Subcutaneous adipose tissue (tissue), 4 donors: ENCODE results near the gene HPSE. TPM values are rescaled to one million over a fixed set of nuclear protein-coding genes. Genes with fewer than 3 reads are reported as not detected.

Experiments
- total RNA-seq, 4 donors: library from RNA; depleted of rRNA; stranded (reverse); fragments of >200 nt; gene quantifications; one replicate each; pipeline ENCODE4 v1.1.0, GENCODE V29; 2016
- TF ChIP-seq, protein P1 (sequence below): fragments of 450-650 bp; IDR thresholded peaks from one replicate; pipeline ENCODE4 v1.5.1; 2016; ENCODE audit warnings: low read depth, mild to moderate bottlenecking, control low read depth, antibody characterized with exemption, moderate library complexity

Gene HPSE
- total RNA-seq, 4 donors from 2014 or later: 0.75 to 5.4 (median 2.6) TPM

DNA sequence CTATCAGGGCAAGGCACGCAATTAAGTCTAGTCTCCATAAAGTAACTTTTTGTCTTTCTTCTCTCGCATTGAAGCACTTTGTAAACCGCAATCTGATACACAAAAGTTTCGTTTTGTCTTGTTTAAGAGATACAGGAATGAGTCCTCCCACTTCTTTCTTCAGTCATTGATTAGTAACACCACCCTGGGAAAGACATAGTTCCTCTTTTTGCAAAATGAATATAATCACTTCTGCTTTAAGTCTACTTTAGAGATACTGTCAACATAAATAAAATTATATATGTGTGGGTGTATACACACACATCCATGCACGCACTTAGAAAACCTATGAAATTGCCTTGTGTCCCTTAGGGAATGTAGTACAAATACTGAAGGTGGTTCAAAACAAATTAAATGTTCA lies 61.7 kb downstream of the HPSE start:
- TF ChIP-seq, protein P1, sequence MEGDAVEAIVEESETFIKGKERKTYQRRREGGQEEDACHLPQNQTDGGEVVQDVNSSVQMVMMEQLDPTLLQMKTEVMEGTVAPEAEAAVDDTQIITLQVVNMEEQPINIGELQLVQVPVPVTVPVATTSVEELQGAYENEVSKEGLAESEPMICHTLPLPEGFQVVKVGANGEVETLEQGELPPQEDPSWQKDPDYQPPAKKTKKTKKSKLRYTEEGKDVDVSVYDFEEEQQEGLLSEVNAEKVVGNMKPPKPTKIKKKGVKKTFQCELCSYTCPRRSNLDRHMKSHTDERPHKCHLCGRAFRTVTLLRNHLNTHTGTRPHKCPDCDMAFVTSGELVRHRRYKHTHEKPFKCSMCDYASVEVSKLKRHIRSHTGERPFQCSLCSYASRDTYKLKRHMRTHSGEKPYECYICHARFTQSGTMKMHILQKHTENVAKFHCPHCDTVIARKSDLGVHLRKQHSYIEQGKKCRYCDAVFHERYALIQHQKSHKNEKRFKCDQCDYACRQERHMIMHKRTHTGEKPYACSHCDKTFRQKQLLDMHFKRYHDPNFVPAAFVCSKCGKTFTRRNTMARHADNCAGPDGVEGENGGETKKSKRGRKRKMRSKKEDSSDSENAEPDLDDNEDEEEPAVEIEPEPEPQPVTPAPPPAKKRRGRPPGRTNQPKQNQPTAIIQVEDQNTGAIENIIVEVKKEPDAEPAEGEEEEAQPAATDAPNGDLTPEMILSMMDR: no peak

DNA sequence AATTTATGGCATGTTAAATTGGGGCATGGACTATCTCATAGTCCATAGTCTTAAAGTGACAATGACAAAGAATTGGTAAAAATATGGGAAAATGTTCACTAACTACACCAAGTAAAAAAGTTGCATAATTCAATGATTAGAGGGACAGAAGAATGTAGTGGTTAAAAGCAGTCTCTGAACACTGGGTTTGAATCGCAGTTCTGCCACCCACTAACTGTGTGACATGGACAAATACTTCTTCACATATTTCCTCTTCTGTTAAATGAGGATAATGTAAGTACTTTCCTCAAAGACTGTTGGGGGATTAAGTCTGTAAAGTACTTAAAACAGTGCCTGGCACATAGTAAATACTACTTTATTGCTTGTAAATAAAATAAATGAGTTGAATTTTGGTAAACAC lies 65.4 kb downstream of the HPSE start:
- TF ChIP-seq, protein P1: no peak

DNA sequence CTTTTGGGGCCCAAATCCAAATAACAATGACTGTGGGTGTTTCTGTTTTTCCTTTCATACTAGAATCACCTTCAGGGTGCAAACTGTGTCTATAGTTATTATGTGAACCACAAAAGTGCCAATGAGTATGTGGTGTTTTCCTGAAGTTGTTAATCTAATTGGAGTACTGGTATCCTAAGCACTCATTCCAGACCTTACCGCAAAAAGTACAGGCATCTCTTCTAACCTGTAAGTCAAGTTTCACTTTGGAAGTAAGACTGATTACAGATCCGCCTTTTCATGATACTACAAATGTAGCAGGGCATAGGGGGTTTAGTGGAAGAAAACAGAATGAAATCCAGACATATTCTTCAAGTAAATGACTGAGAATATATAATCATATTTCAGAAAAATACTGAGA lies 66.2 kb downstream of the HPSE start:
- TF ChIP-seq, protein P1: no peak

DNA sequence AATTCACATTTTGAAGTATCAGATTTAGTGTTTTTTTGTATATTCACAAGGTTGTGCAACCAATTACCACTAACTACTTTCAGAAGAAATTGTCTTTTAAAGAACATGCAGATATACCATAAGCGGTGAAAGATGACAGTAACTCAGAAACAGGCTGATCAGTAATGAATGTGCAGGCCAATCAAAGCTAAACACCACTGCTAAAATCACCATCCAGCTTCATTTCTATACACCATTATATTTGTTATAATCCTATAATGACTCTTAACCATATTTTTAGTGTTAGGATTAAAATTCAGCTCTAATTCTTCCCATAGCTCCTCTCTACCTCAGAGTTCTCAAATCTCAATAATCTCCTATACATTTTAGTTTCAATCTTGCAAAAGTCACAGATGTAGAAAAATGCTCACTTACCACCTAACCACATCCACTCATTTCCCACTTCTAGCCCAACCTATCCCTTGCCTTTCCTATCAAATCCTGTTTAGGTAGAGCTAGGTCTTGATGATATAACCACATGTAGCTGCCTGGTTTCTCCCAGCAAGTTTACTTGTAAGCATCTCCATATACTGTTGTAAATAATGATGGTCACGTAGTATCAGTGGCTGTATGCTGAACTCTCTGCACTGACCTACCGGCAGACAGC lies 66.7 kb downstream of the HPSE start:
- TF ChIP-seq, protein P1: no peak

DNA sequence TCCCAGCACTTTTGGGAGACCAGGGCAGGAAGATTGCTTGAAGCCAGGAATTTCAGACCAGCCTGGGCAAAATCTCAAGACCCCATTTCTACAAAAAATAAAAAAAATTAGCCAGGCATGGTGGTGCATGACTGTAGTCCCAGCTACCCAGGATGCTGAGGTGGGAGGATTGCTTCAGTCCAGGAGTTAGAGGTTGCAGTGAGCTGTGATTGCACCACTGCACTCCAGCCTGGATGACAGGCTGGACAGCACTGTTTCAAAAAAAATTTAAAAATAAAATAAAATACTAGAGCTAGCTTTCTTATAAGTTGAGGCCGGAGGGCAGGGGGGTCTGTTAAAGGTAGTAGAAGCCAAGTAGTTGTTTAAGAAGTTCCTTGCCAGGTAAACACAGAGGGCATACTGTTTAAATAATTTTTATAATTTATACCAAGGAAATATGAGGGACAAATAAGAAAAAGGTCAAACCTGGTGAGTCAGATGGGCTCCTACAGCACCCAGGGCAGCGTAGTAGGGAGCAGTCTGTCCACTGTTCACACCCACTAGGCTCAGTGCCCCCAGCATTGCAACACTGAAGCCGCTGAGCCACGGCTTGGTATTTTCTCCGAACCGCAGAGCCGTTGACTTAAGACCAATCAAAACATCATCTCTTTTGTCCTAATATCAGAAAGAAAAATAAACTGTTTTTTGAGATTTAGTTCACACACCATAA lies 67.4 kb downstream of the HPSE start:
- TF ChIP-seq, protein P1: no peak

DNA sequence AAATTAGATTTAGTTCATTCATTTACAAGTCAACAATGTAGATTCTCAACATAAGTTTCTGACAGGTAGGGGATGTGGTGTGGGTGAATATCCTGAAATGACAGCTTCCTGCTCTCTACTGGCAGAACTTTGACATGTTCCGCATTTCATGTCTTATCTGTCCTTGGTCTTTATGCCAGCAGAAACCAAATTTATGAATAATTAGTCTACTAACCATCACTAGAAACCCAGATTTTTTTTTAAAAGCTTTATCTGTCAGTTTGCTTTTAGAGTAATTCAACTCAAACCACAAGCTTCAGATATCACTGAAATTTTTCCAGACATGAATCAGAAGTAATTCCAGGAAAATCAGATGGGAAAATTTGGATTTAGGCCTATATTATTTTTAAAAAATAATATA lies 68.0 kb downstream of the HPSE start:
- TF ChIP-seq, protein P1: no peak

DNA sequence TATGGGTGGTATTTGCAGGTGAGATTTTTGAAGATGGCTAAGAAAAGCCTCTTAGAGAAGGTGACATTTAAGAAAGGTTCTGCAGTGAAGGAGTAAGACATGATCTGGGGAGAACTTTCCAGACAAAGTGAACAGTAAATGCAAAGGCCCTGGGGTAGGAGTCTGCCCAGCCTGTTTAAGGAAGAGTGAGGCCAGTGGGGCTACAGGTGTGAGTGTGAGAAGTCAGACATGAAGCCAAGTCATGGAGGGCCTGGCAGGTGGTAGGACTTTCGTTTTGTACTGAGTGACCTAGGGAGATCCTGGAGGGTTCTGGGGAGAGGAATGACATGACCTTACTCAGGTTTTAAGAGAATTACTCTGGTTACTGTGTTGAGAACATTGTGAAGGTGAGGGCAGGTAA lies 71.5 kb downstream of the HPSE start:
- TF ChIP-seq, protein P1: no peak
